ENCODE measurements around the gene GHRHR.

GHRHR gene

DNA sequence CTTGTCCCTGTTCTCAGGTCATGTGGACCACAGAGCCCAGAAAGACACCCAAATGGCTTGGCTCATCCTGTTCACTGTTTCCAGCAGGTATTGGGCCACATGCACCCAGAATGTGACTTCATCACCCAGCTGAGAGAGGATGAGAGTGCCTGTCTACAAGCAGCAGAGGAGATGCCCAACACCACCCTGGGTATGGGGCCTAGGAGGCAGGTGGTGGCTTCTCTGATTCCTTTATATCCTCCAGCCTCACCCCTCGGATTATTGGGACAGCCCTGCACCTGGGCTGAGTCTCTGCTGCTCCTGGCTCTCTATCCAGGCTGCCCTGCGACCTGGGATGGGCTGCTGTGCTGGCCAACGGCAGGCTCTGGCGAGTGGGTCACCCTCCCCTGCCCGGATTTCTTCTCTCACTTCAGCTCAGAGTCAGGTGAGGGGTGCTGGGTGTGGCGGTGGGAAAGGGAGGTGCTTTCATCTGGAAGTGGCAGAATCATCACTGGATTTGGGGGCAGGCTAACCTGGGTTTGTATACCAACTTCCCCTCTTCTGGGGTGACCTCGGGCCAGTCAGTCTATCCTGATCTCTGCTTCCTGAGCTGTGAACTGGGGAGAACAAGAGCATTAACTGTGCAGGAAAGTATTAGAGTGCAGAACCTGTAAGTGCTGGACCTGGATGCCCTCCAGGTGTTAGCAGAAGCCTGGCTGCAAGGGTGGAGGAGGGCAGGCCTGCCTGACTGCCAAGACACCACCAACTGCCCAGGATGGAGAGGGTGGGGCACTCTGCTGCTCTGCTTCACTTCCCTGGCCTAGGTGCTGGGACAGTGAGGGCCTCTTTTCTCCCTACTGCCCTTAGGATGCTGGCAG, 5.2 kb downstream of the GHRHR start:
- Mint-ChIP-seq H3K27ac (no peak overlapping the region), H3K9me3 (no peaks in the 10 kb centered on the region), H3K36me3 (no peaks in the 10 kb centered on the region), H3K27me3 (peaks cover 0 to 18% of the 10 kb centered on the region in 2 donors), H3K4me3 (no peak overlapping the region), H3K4me1 (peaks cover 10 to 19% of the 10 kb centered on the region in 2 donors)
- ATAC-seq (replicated peaks) = peak; percentile 24 to 41
- DNase-seq = no peak

DNA sequence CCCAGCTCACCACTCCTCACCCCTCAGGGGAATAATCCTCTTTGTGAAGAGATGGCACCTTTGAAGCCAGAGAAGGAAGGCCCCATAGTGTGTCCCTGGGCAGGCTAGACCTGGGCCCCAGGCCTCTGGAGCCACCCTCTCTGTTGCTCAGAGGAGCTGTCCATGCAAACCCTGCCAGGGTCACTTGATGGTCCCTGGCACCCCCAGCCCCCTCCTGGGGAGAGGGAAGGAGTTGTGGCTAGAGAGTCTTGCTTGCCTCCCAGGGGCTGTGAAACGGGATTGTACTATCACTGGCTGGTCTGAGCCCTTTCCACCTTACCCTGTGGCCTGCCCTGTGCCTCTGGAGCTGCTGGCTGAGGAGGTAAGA, 5.8 kb downstream of the GHRHR start:
- no peaks in the 10 kb centered on the region for H3K9me3 Mint-ChIP-seq
- H3K36me3 Mint-ChIP-seq = no peaks in the 10 kb centered on the region
- no peak overlapping the region for H3K27ac Mint-ChIP-seq
- H3K27me3 Mint-ChIP-seq = peaks cover 5 to 23% of the 10 kb centered on the region in 2 donors
- DNase-seq (no peak), ATAC-seq (replicated peaks) (no peak)
- no peak overlapping the region for H3K4me3 Mint-ChIP-seq
- H3K4me1 Mint-ChIP-seq = peaks cover 16 to 23% of the 10 kb centered on the region in 2 donors

GRCh38 chr7:30970074-30970473, 6.3 kb downstream of the GHRHR start:
- ATAC-seq (replicated peaks) (no peak), DNase-seq (no peak)
- no peaks in the 10 kb centered on the region for H3K36me3 Mint-ChIP-seq
- peaks cover 21 to 25% of the 10 kb centered on the region in 2 donors for H3K4me1 Mint-ChIP-seq
- no peak overlapping the region for H3K27ac Mint-ChIP-seq
- H3K4me3 Mint-ChIP-seq = no peak overlapping the region
- H3K9me3 Mint-ChIP-seq = no peaks in the 10 kb centered on the region
- H3K27me3 Mint-ChIP-seq = peaks cover 6 to 23% of the 10 kb centered on the region in 2 donors

- Mint-ChIP-seq H3K27me3 (peaks cover 7 to 25% of the 10 kb centered on the region in 2 donors), H3K27ac (no peak overlapping the region), H3K4me1 (peaks cover 21 to 25% of the 10 kb centered on the region in 2 donors), H3K36me3 (no peaks in the 10 kb centered on the region), H3K4me3 (no peak overlapping the region), H3K9me3 (no peaks in the 10 kb centered on the region)
- DNase-seq (no peak), ATAC-seq (replicated peaks) (peak in 1 of 2 donors; percentile 24)
Measured at GRCh38 chr7:30970594-30971094, 6.9 kb downstream of the GHRHR start.

GRCh38 chr7:30971440-30971839, 7.7 kb downstream of the GHRHR start:
- H3K4me1 Mint-ChIP-seq = peaks cover 21 to 25% of the 10 kb centered on the region in 2 donors
- ATAC-seq (replicated peaks) = no peak
- no peak overlapping the region for H3K27ac Mint-ChIP-seq
- H3K36me3 Mint-ChIP-seq = no peaks in the 10 kb centered on the region
- DNase-seq = no peak
- no peak overlapping the region for H3K4me3 Mint-ChIP-seq
- H3K27me3 Mint-ChIP-seq = peaks cover 15 to 30% of the 10 kb centered on the region in 2 donors
- H3K9me3 Mint-ChIP-seq = no peaks in the 10 kb centered on the region

- Mint-ChIP-seq H3K36me3 (no peaks in the 10 kb centered on the region), H3K4me3 (no peak overlapping the region), H3K9me3 (no peaks in the 10 kb centered on the region), H3K4me1 (peaks cover 21 to 25% of the 10 kb centered on the region in 2 donors), H3K27ac (no peak overlapping the region), H3K27me3 (peaks cover 19 to 36% of the 10 kb centered on the region in 2 donors)
- DNase-seq (no peak), ATAC-seq (replicated peaks) (no peak)
Measured at GRCh38 chr7:30971840-30972563, 8.2 kb downstream of the GHRHR start.

GRCh38 chr7:30973292-30973691, 9.5 kb downstream of the GHRHR start:
- Mint-ChIP-seq H3K4me1 (peaks cover 18 to 21% of the 10 kb centered on the region in 2 donors), H3K9me3 (no peaks in the 10 kb centered on the region), H3K36me3 (no peaks in the 10 kb centered on the region), H3K4me3 (no peak overlapping the region), H3K27me3 (peaks cover 32 to 37% of the 10 kb centered on the region in 2 donors), H3K27ac (no peak overlapping the region)
- no peak for ATAC-seq (replicated peaks)
- DNase-seq = no peak

- Mint-ChIP-seq H3K36me3 (no peaks in the 10 kb centered on the region), H3K4me3 (no peak overlapping the region), H3K9me3 (no peaks in the 10 kb centered on the region), H3K27me3 (peaks cover 38 to 44% of the 10 kb centered on the region in 2 donors), H3K27ac (peak overlapping the region; percentile 73), H3K4me1 (peaks cover 13% of the 10 kb centered on the region in 2 donors)
- no peak for DNase-seq
- no peak for ATAC-seq (replicated peaks)
Measured at GRCh38 chr7:30973791-30974604, 10.2 kb downstream of the GHRHR start.

GRCh38 chr7:30974605-30975255, 11.0 kb downstream of the GHRHR start:
- peaks cover 11% of the 10 kb centered on the region in 2 donors for H3K4me1 Mint-ChIP-seq
- no peaks in the 10 kb centered on the region for H3K36me3 Mint-ChIP-seq
- no peak overlapping the region for H3K4me3 Mint-ChIP-seq
- DNase-seq (peak; percentile 69), ATAC-seq (replicated peaks) (peak; percentile 93 to 95)
- H3K9me3 Mint-ChIP-seq = no peaks in the 10 kb centered on the region
- H3K27me3 Mint-ChIP-seq = peaks cover 44 to 52% of the 10 kb centered on the region in 2 donors
- peak overlapping the region; percentile 73 for H3K27ac Mint-ChIP-seq

- DNase-seq = no peak
- Mint-ChIP-seq H3K4me3 (no peak overlapping the region), H3K27me3 (peaks cover 49 to 55% of the 10 kb centered on the region in 2 donors), H3K36me3 (no peaks in the 10 kb centered on the region), H3K9me3 (no peaks in the 10 kb centered on the region), H3K27ac (peak overlapping the region; percentile 37), H3K4me1 (peaks cover 11% of the 10 kb centered on the region in 2 donors)
- ATAC-seq (replicated peaks) = peak; percentile 9 to 12
Measured at GRCh38 chr7:30975256-30975899, 11.6 kb downstream of the GHRHR start.

- no peak for ATAC-seq (replicated peaks)
- Mint-ChIP-seq H3K27ac (no peak overlapping the region), H3K4me3 (no peak overlapping the region), H3K27me3 (peaks cover 56 to 61% of the 10 kb centered on the region in 2 donors), H3K9me3 (no peaks in the 10 kb centered on the region), H3K36me3 (no peaks in the 10 kb centered on the region), H3K4me1 (peaks cover 8 to 11% of the 10 kb centered on the region in 2 donors)
- no peak for DNase-seq
Measured at GRCh38 chr7:30976381-30976780, 12.6 kb downstream of the GHRHR start.

DNA sequence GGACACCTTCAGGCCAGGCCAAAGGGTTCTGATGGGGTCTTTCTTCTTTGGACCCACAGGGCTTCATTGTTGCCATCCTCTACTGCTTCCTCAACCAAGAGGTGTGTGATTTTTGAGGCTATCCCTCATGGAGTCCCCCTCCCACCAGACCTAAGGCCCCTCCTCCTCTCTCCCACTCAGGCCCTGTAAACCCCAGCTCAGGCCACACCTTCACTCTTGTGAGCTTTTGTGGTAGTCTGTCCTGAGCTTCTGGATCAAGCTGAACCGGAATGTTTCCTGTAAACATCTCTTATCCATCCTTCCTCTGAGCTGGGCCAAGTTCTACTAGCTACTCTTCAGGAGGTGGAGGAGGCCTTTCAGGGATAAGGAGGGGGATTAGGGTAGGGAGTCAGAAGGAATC, 13.5 kb downstream of the GHRHR start:
- Mint-ChIP-seq H3K4me1 (peaks cover 6 to 11% of the 10 kb centered on the region in 2 donors), H3K4me3 (no peak overlapping the region), H3K36me3 (no peaks in the 10 kb centered on the region), H3K27ac (no peak overlapping the region), H3K27me3 (peaks cover 56 to 59% of the 10 kb centered on the region in 2 donors), H3K9me3 (no peaks in the 10 kb centered on the region)
- no peak for DNase-seq
- no peak for ATAC-seq (replicated peaks)

DNA sequence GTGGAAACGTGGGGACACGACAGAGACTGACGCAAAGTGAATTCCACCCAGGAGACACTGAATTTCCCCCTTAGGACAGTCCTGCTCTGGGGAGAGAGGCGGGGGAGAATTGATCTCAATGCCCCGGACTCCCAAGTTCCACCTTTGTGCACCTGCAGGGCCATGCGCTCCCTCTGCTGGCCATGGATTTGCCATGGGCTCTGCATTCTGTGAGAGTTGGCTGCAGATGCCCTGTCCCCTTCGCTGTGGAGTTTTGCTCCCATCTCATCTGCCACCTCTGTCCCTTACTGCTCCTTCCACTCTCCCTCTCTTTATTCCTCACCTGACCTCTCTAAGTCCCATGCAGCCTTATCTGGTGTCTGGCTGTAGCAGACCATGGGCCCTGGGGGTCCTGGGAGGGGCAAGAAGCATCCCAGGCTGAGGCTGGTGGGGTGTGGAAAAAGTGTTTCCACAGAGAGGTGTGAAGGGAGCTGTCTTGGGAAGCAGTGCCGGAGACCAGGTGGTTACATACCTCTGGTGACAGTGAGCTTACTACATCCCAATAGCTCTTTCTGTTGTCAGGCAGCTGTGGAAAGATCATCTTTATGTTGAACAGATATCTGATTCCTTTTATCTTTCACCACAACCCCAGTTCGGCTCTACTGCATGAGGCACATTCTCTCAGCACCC, 14.3 kb downstream of the GHRHR start:
- H3K36me3 Mint-ChIP-seq = no peaks in the 10 kb centered on the region
- H3K4me1 Mint-ChIP-seq = peaks cover 6 to 11% of the 10 kb centered on the region in 2 donors
- no peaks in the 10 kb centered on the region for H3K9me3 Mint-ChIP-seq
- H3K27me3 Mint-ChIP-seq = peaks cover 56 to 59% of the 10 kb centered on the region in 2 donors
- DNase-seq (no peak), ATAC-seq (replicated peaks) (no peak)
- no peak overlapping the region for H3K27ac Mint-ChIP-seq
- no peak overlapping the region for H3K4me3 Mint-ChIP-seq

Data from stimulated activated naive B cell treated with anti-CD40 and anti-IgM and Interleukin-4, amounts not matched to agents 10 μg/mL and 1 μg/mL and 100 μg/mL, for 72 hours (primary cell).